PC-3 (cell line): Measurements from ENCODE around the gene ADK.

Experiments used
- CTCF ChIP-seq: fragments of 300-600 bp; sonication (generic); conservative IDR thresholded peaks from 2 replicates; pipeline ENCODE4 v1.5.1; 2017; ENCODE audit warnings: antibody characterized with exemption, low read depth, mild to moderate bottlenecking, low read length
- EZH2 ChIP-seq: fragments of 300-600 bp; sonication (generic); IDR thresholded peaks from one replicate; pipeline ENCODE4 v1.6.1; 2017; ENCODE audit warnings: antibody characterized with exemption, mild to moderate bottlenecking, low read length; ENCODE audit not compliant: unreplicated experiment
- EZH2phosphoT487 ChIP-seq: fragments of 300-600 bp; sonication (generic); IDR thresholded peaks from 2 replicates; pipeline ENCODE4 v1.6.1; 2018; ENCODE audit warnings: mild to moderate bottlenecking, antibody characterized with exemption, low read length, borderline replicate concordance

GRCh38 chr10:74335501-74335900, 184.5 kb downstream of the ADK start:
- TF ChIP-seq EZH2 (no peak), CTCF (no peak), EZH2phosphoT487 (no peak)
